Transverse colon (tissue), 3 donors: ENCODE measurements around the gene ABTB2.

Source experiments
- EP300 ChIP-seq: sonication (generic); formaldehyde crosslinking; IDR thresholded peaks from one replicate; pipeline ENCODE4 v1.6.1; 2017; ENCODE audit warnings: antibody characterized with exemption, low read depth
- POLR2A ChIP-seq: fragments of 450-650 bp; IDR thresholded peaks from one replicate; pipeline ENCODE4 v1.6.1; 2016; ENCODE audit warnings: antibody characterized with exemption, mild to moderate bottlenecking, moderate library complexity
- TF ChIP-seq, protein P1 (sequence below), 5 experiments: fragments of 200-600 bp in 3 of 5; fragments of 450-650 bp in 2 of 5; sonication (generic) in 3 of 5; IDR thresholded peaks; 1 replicate in 2 of 5; 2 replicates in 3 of 5; pipeline ENCODE4 v1.5.1; 2016 to 2017; ENCODE audit warnings: antibody characterized with exemption in 5 of 5, inconsistent platforms in 3 of 5, mild to moderate bottlenecking in 2 of 5, moderate library complexity in 1 of 5

DNA sequence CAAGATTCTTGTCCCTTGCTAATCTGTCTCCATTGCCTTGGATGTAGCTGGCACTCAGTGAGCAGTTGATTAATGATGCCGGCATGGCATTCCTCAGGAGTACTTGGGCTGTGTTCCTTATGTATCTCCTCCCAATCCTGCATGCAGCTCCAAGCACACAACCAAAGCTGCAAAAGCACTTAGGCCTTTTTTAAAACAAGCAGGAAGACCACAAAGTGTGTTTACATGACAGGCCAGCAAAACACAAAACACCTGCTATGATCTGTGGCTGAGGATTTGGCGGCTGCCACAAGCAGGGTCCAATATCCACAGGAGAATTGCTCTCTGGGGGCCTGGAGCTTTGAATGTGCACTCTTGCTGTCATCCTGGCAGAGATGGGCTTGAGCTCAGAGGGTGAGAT is 8.9 kb downstream of the ABTB2 start:
- TF ChIP-seq, protein P1, sequence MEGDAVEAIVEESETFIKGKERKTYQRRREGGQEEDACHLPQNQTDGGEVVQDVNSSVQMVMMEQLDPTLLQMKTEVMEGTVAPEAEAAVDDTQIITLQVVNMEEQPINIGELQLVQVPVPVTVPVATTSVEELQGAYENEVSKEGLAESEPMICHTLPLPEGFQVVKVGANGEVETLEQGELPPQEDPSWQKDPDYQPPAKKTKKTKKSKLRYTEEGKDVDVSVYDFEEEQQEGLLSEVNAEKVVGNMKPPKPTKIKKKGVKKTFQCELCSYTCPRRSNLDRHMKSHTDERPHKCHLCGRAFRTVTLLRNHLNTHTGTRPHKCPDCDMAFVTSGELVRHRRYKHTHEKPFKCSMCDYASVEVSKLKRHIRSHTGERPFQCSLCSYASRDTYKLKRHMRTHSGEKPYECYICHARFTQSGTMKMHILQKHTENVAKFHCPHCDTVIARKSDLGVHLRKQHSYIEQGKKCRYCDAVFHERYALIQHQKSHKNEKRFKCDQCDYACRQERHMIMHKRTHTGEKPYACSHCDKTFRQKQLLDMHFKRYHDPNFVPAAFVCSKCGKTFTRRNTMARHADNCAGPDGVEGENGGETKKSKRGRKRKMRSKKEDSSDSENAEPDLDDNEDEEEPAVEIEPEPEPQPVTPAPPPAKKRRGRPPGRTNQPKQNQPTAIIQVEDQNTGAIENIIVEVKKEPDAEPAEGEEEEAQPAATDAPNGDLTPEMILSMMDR (IDR thresholded peaks at IDR 0.05): no peak
- TF ChIP-seq POLR2A (no peak), EP300 (no peak)
